Activated T-cell treated with anti-CD3 and anti-CD28 coated beads for 48 hours (primary cell): Measurements from ENCODE around the gene SLC4A8.

Source experiments
- DNase-seq: peaks from one replicate; pipeline ENCODE4 v3.0.0-alpha.2; 2020; ENCODE audit warnings: low read depth

The SLC4A8 gene

DNA sequence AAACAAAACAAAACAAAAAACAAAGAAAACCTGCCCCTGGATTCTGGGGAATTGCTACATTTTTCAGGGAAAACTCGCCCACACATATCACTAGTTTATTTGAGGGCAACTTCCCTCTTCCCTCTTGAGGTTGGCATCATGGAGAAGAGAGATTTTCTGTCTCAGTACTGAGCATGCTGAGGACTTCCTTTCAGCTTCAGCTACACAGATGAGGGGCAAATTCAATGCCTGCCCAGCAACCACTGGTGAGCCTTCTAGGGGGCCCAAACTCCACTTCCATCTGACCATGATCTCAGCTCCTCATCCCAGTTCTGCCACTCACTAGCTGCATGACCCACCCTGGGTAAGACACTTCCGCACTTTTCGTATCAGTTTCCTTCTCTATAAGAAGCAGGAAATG lies 103.3 kb downstream of the SLC4A8 start:
- DNase-seq: no peak

GRCh38 chr12:51528852-51529650 lies 104.4 kb downstream of the SLC4A8 start:
- no peak for DNase-seq

- DNase-seq: no peak
Measured at GRCh38 chr12:51529651-51529970, 105.0 kb downstream of the SLC4A8 start.

DNA sequence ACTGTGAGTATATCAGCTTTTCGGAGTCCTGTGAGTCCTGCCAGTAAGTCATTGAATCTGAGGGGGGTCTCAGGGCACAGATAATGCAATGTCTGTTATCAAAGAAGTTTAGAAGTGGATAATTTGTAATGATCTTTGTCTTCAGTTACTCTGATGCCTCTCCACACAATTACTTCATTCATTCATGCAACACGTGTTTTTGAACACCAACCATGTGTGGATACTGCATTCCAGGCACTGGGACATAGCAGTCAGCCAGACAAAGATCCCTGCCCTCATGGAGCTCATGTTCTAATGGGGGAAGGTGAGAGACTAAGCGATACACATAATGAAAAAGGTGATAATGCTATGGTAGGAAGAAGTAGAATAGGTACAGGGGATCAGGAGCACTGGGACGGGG lies 105.6 kb downstream of the SLC4A8 start:
- no peak for DNase-seq

DNA sequence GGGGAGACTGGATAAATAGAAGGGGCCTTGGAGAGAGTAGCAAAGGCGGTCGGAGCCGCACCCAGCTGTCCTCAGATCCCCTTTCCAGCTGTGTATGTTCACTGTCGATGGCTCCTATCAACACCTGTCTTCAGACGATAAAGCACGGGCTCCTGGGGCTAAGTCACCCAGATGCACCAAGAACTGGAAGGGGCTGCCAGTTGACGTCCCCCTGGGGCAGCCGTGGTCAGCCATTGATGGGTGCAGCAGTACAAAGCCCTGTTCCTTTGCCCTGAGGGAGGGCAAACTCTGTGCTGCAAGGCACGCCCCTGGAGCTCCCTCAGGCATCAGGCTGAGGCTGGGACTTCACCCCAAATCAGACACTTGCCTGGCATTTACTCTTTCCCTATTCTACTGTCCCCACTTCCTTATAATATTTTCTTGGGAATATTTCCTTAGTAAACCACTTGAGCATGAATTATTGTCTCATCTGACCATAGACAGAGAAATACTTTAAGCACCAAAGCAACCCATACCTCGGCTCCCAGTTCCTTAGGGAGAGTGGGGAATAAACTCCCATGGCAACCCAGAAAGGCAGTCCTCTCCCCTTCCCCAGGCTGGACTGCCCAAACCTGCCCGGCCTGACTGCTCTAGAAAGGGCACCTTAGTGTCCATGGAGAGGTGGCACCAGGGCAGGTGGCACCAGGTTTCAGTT lies 106.8 kb downstream of the SLC4A8 start:
- no peak for DNase-seq

- DNase-seq: peak; percentile 63
Measured at GRCh38 chr12:51531978-51532497, 107.4 kb downstream of the SLC4A8 start.

GRCh38 chr12:51533799-51534198 lies 109.2 kb downstream of the SLC4A8 start:
- no peak for DNase-seq

- no peak for DNase-seq
Measured at GRCh38 chr12:51534216-51535074, 109.8 kb downstream of the SLC4A8 start.

- no peak for DNase-seq
Measured at GRCh38 chr12:51536159-51536558, 111.5 kb downstream of the SLC4A8 start.

DNA sequence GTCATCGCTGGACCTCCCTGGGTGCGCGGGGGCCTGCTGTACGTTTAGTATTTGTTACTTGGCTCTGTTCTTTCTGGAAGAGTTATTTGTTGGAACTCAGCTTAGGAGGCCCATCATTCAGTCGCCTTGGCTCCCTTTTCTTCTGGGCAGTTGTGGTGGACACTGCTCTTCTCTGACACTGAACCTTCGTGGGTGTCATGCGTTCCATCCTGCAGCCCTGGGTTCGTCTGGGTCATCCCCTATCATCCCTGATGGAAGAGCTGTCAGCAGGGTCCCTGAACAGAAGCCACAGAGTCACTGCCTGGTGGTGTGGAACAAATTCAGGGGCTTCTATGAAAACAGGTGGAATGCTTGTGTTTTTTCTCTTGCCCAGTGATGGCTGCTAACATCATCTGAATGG lies 113.5 kb downstream of the SLC4A8 start:
- DNase-seq: no peak

DNA sequence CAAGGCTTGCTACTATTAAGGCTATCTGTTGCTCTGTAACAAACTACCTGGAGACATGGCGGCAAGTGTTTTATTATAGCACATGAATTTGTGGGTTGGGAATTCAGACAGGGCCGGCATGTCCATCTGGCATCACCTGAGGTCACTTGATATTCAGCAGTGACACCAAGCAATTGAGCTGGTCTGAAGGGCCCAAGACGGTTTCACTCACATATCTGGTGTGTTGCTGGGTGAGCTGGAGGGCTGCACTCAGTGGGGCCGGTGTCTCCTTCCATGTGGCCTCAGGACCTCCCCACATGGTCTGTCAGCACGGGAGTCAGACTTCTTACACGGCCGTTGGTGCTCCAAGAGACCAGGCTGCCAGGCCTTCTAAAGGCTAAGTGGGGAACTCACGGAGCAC lies 114.0 kb downstream of the SLC4A8 start:
- DNase-seq: no peak

- DNase-seq: no peak
Measured at GRCh38 chr12:51540996-51541395, 116.4 kb downstream of the SLC4A8 start.

DNA sequence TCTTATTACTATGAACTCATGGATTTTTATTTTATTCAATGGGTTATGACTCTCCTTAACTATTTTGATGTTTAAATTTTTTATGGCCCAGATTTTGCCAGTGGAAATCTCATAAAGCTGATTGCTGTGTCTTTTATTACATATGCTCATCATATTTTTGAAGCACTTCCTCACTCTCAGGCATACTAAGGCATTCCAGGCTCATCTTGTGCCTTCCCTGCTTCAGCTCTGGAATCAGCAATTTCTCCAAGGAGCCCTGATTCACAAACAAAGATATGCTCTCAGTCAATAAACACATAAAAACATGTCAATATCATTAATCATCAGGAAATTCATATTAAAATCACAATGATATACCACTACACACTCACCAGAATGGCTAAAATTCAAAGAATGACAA lies 121.5 kb downstream of the SLC4A8 start:
- DNase-seq: no peak

DNA sequence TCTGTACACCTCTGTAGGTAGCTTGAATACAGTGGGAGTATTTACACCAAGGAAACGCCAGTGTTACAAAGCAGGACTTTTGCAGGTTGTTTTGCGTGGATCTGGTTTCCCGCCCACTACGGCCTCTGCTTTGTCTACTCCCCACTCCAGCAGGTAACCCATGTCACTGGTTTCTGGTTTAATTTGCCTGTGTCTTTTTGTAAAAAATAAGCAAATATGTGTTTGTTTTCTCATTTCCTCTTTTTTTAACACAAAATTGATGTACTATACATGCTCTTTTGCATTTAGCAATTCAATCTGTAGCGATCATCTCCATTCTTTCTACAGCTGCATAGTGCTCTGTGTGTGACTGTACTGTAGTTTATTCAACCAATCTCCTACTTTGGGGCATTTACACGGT lies 123.0 kb downstream of the SLC4A8 start:
- DNase-seq: no peak

DNA sequence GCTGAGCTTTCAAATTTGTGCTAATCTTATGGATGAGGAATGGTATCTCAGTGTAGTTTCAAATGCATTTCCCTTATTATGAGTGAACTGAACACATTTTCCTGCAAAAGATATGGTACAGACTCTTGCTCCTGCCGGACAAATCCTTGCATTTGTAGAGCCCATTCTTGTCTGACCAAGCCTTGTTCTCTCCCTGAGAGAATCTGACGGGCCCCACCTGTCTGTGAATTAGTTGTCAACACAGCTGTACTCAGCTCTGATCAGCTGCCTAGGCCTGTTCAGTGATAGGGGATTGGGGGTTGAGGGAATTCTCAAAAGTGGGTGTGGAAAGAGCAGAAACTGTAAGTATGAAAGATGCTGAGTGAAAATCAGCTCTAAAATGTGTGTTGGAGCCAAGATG lies 123.6 kb downstream of the SLC4A8 start:
- no peak for DNase-seq

DNA sequence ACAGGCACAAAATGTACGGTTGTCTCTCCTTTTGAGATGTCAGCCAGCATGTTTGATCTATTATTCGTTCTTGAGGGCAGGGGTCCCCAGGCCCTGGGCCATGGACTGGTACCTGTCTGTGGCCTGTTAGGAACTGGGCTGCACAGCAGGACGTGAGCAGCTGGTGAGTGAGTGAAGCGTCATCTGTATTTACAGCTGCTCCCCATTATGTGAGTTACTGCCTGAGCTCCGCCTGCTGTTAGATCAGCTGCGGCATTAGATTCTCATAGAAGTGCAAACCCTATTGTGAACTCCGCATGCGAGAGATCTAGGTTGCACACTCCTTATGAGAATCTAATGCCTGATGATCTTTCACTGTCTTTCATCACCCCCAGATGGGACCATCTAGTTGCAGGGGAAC lies 125.0 kb downstream of the SLC4A8 start:
- DNase-seq: no peak
